H1 (cell line): ENCODE data around the gene LRIG2. TPM values are rescaled to one million over a fixed set of nuclear protein-coding genes. Genes with fewer than 3 reads are reported as not detected.

Experiments used
- BRCA1 ChIP-seq: IDR thresholded peaks from 2 replicates; pipeline ENCODE4 v1.6.1; 2012; ENCODE audit warnings: low read depth, low read length, improper control_type of control experiment
- KDM1A ChIP-seq: fragments of 200-600, 300-600 bp; sonication (generic); IDR thresholded peaks from 2 replicates; pipeline ENCODE4 v1.7.1; 2016; ENCODE audit warnings: mild to moderate bottlenecking, low read length, borderline replicate concordance
- SIX5 ChIP-seq: IDR thresholded peaks from 2 replicates; pipeline ENCODE4 v1.6.1; 2011; ENCODE audit warnings: mild to moderate bottlenecking, low read depth, low read length
- SP1 ChIP-seq: IDR thresholded peaks from 2 replicates; pipeline ENCODE4 v1.6.1; 2011; ENCODE audit warnings: low read depth, low read length
- SUZ12 ChIP-seq: fragments of 200-600 bp; sonication (generic); IDR thresholded peaks from 2 replicates; pipeline ENCODE4 v1.6.1; 2012; ENCODE audit warnings: mild to moderate bottlenecking, inconsistent platforms, low read length, moderate library complexity, mixed read lengths
- TAF1 ChIP-seq: IDR thresholded peaks from 2 replicates; pipeline ENCODE4 v1.6.1; 2011; ENCODE audit warnings: mild to moderate bottlenecking, low read depth, low read length
- polyA plus RNA-seq, 7 experiments: library from polyadenylated mRNA; depleted of rRNA in 3 of 7; stranded (reverse) in 5 of 7; unstranded in 2 of 7; fragments of >200 nt in 5 of 7; fragments of 200-250 nt in 2 of 7; gene quantifications; 1 replicate in 5 of 7; 2 replicates in 1 of 7; 4 replicates in 1 of 7; pipeline versions ENCODE4 v1.2.1 to v1.2.3, GENCODE V29; 2011 to 2013; ENCODE audit warnings: missing spikeins in 2 of 7, mixed read lengths in 2 of 7
- total RNA-seq: library from RNA; stranded (reverse); fragmentation: NEBNext Ultra II Directional; extraction: Animal tissue kit (Norgen Biotek cat#: 25700); gene quantifications from 2 replicates; pipeline ENCODE4 v1.2.1, GENCODE V29; 2021
- TF ChIP-seq, protein P1 (sequence below): fragments of 300-600 bp; sonication (generic); IDR thresholded peaks from 2 replicates; pipeline ENCODE4 v1.7.1; 2012; ENCODE audit warnings: low read length, moderate library complexity, mild to moderate bottlenecking, inconsistent platforms; ENCODE audit not compliant: insufficient replicate concordance
- TF ChIP-seq, protein P2 (sequence below): IDR thresholded peaks from 2 replicates; pipeline ENCODE4 v1.6.1; 2012; ENCODE audit warnings: inconsistent platforms
- TF ChIP-seq, protein P3 (sequence below): IDR thresholded peaks from 2 replicates; pipeline ENCODE4 v1.6.1; 2011; ENCODE audit warnings: low read depth, mild to moderate bottlenecking, low read length; ENCODE audit not compliant: insufficient read depth

The LRIG2 gene
- total and polyA plus RNA-seq, 2 of the 8 experiments (the other 6 are each of a cell fraction or from before 2014, with no cell fraction given): 16.2 to 20.9 TPM

DNA sequence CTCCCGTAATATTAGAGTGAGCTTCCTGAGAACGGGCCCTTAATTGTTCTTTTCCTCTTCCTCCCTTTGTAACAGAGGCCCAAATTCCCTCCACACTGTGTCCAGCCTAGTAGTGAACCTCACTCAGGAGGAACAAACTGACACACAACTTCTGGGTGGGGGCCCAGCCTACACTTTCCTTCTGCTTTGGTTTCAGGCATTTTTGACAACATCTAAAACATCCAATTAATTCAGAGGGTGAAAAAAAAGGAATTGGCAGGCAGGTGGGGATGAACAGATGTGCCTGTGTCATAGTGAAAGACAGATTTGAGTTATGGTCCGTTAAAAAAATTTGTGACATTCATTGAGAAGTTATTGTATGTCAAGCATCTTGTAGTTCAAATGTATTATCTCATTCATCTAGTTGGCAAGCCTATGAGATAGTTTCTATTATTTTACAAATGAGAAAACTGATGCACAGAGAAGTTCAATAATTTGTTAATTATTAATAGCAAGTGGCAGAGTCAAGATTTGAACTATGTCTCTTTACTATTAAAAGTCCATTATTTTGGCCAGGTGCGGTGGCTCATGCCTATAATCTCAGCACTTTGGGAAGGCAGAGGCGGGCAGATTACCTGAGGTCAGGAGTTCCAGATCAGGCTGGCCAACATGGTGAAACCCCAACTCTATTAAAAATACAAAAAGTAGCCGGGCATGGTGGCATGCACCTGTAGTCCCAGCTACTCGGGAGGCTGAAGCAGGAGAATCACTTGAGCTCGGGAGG, 41.6 kb upstream of the LRIG2 start (continued):
- TF ChIP-seq, protein P1, sequence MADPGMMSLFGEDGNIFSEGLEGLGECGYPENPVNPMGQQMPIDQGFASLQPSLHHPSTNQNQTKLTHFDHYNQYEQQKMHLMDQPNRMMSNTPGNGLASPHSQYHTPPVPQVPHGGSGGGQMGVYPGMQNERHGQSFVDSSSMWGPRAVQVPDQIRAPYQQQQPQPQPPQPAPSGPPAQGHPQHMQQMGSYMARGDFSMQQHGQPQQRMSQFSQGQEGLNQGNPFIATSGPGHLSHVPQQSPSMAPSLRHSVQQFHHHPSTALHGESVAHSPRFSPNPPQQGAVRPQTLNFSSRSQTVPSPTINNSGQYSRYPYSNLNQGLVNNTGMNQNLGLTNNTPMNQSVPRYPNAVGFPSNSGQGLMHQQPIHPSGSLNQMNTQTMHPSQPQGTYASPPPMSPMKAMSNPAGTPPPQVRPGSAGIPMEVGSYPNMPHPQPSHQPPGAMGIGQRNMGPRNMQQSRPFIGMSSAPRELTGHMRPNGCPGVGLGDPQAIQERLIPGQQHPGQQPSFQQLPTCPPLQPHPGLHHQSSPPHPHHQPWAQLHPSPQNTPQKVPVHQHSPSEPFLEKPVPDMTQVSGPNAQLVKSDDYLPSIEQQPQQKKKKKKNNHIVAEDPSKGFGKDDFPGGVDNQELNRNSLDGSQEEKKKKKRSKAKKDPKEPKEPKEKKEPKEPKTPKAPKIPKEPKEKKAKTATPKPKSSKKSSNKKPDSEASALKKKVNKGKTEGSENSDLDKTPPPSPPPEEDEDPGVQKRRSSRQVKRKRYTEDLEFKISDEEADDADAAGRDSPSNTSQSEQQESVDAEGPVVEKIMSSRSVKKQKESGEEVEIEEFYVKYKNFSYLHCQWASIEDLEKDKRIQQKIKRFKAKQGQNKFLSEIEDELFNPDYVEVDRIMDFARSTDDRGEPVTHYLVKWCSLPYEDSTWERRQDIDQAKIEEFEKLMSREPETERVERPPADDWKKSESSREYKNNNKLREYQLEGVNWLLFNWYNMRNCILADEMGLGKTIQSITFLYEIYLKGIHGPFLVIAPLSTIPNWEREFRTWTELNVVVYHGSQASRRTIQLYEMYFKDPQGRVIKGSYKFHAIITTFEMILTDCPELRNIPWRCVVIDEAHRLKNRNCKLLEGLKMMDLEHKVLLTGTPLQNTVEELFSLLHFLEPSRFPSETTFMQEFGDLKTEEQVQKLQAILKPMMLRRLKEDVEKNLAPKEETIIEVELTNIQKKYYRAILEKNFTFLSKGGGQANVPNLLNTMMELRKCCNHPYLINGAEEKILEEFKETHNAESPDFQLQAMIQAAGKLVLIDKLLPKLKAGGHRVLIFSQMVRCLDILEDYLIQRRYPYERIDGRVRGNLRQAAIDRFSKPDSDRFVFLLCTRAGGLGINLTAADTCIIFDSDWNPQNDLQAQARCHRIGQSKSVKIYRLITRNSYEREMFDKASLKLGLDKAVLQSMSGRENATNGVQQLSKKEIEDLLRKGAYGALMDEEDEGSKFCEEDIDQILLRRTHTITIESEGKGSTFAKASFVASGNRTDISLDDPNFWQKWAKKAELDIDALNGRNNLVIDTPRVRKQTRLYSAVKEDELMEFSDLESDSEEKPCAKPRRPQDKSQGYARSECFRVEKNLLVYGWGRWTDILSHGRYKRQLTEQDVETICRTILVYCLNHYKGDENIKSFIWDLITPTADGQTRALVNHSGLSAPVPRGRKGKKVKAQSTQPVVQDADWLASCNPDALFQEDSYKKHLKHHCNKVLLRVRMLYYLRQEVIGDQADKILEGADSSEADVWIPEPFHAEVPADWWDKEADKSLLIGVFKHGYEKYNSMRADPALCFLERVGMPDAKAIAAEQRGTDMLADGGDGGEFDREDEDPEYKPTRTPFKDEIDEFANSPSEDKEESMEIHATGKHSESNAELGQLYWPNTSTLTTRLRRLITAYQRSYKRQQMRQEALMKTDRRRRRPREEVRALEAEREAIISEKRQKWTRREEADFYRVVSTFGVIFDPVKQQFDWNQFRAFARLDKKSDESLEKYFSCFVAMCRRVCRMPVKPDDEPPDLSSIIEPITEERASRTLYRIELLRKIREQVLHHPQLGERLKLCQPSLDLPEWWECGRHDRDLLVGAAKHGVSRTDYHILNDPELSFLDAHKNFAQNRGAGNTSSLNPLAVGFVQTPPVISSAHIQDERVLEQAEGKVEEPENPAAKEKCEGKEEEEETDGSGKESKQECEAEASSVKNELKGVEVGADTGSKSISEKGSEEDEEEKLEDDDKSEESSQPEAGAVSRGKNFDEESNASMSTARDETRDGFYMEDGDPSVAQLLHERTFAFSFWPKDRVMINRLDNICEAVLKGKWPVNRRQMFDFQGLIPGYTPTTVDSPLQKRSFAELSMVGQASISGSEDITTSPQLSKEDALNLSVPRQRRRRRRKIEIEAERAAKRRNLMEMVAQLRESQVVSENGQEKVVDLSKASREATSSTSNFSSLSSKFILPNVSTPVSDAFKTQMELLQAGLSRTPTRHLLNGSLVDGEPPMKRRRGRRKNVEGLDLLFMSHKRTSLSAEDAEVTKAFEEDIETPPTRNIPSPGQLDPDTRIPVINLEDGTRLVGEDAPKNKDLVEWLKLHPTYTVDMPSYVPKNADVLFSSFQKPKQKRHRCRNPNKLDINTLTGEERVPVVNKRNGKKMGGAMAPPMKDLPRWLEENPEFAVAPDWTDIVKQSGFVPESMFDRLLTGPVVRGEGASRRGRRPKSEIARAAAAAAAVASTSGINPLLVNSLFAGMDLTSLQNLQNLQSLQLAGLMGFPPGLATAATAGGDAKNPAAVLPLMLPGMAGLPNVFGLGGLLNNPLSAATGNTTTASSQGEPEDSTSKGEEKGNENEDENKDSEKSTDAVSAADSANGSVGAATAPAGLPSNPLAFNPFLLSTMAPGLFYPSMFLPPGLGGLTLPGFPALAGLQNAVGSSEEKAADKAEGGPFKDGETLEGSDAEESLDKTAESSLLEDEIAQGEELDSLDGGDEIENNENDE: no peak
- no peak for TF ChIP-seq SP1
- TF ChIP-seq, protein P2, sequence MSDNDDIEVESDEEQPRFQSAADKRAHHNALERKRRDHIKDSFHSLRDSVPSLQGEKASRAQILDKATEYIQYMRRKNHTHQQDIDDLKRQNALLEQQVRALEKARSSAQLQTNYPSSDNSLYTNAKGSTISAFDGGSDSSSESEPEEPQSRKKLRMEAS: no peak
- no peak for TF ChIP-seq KDM1A
- TF ChIP-seq, protein P3, sequence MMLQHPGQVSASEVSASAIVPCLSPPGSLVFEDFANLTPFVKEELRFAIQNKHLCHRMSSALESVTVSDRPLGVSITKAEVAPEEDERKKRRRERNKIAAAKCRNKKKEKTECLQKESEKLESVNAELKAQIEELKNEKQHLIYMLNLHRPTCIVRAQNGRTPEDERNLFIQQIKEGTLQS: no peak
- no peak for TF ChIP-seq BRCA1
- TF ChIP-seq SUZ12: no peak
- no peak for TF ChIP-seq SIX5
- no peak for TF ChIP-seq TAF1
